ENCODE results near the gene MEGF11.

GRCh38 chr15:66096688-66097058 is 156.9 kb downstream of the MEGF11 start:
- no peak for TF ChIP-seq CTCF (IDR thresholded peaks at IDR 0.05; ENCODE audit: insufficient read depth, low read length)
- TF ChIP-seq POLR2AphosphoS5 (IDR thresholded peaks at IDR 0.05; ENCODE audit: low read depth), result no peak
- no peak for TF ChIP-seq REST (IDR thresholded peaks at IDR 0.05; ENCODE audit: insufficient replicate concordance, low read depth)
- no peak for TF ChIP-seq GABPA (IDR thresholded peaks at IDR 0.05; ENCODE audit: low read depth)
- TF ChIP-seq SPI1 (IDR thresholded peaks at IDR 0.05; ENCODE audit: borderline replicate concordance, low read depth), result no peak
